ENCODE results near the gene C2orf72.
A peak's percentile ranks its signal among the peaks of the same experiment; 100 is the strongest.

The C2orf72 gene

GRCh38 chr2:231037202-231037730, at the start of gene C2orf72:
Gene C2orf72 (plus strand): TSS chr2:231037523. CDS start chr2:231037566, 43 bp downstream.
- Histone ChIP-seq H3K4me3 (ENCODE audit: low read length) (peak within 1 kb of the TSS; percentile 61), H3K4me1 (ENCODE audit: insufficient read depth, low read length) (no peaks in the 10 kb centered on the region), H3K9ac (ENCODE audit: low read depth, low read length) (no peak within 1 kb of the TSS), H3K27me3 (ENCODE audit: insufficient read depth, low read length) (peaks cover 69% of the 10 kb centered on the region), H3K9me3 (ENCODE audit: insufficient read depth, low read depth, low read length) (no peaks in the 10 kb centered on the region), H3K27ac (ENCODE audit: low read length) (no peak within 1 kb of the TSS), H3K36me3 (ENCODE audit: insufficient read depth, low read depth, low read length) (no peaks in the 10 kb centered on the region)

- Histone ChIP-seq H3K9me3 (ENCODE audit: insufficient read depth, low read depth, low read length) (no peaks in the 10 kb centered on the region), H3K27me3 (ENCODE audit: insufficient read depth, low read length) (peaks cover 6% of the 10 kb centered on the region), H3K4me1 (ENCODE audit: insufficient read depth, low read length) (no peaks in the 10 kb centered on the region), H3K9ac (ENCODE audit: low read depth, low read length) (no peak overlapping the region), H3K4me3 (ENCODE audit: low read length) (no peak overlapping the region), H3K27ac (ENCODE audit: low read length) (no peak overlapping the region), H3K36me3 (ENCODE audit: insufficient read depth, low read depth, low read length) (no peaks in the 10 kb centered on the region)
Measured at GRCh38 chr2:230989731-230990130, 47.6 kb upstream of the C2orf72 start.

GRCh38 chr2:230990131-230990898, 47.0 kb upstream of the C2orf72 start:
- no peak overlapping the region for H3K9ac ChIP-seq (ENCODE audit: low read depth, low read length)
- peaks cover 6% of the 10 kb centered on the region for H3K27me3 ChIP-seq (ENCODE audit: insufficient read depth, low read length)
- H3K27ac ChIP-seq (ENCODE audit: low read length): no peak overlapping the region
- H3K9me3 ChIP-seq (ENCODE audit: insufficient read depth, low read depth, low read length): no peaks in the 10 kb centered on the region
- H3K4me3 ChIP-seq (ENCODE audit: low read length): no peak overlapping the region
- no peaks in the 10 kb centered on the region for H3K4me1 ChIP-seq (ENCODE audit: insufficient read depth, low read length)
- H3K36me3 ChIP-seq (ENCODE audit: insufficient read depth, low read depth, low read length): no peaks in the 10 kb centered on the region

- no peaks in the 10 kb centered on the region for H3K36me3 ChIP-seq (ENCODE audit: insufficient read depth, low read depth, low read length)
- peaks cover 6% of the 10 kb centered on the region for H3K27me3 ChIP-seq (ENCODE audit: insufficient read depth, low read length)
- H3K4me3 ChIP-seq (ENCODE audit: low read length): no peak overlapping the region
- H3K27ac ChIP-seq (ENCODE audit: low read length): no peak overlapping the region
- no peaks in the 10 kb centered on the region for H3K4me1 ChIP-seq (ENCODE audit: insufficient read depth, low read length)
- H3K9ac ChIP-seq (ENCODE audit: low read depth, low read length): no peak overlapping the region
- H3K9me3 ChIP-seq (ENCODE audit: insufficient read depth, low read depth, low read length): no peaks in the 10 kb centered on the region
Measured at GRCh38 chr2:230990899-230991150, 46.5 kb upstream of the C2orf72 start.

- no peaks in the 10 kb centered on the region for H3K4me1 ChIP-seq (ENCODE audit: insufficient read depth, low read length)
- H3K27ac ChIP-seq (ENCODE audit: low read length): no peak overlapping the region
- H3K27me3 ChIP-seq (ENCODE audit: insufficient read depth, low read length): peaks cover 5% of the 10 kb centered on the region
- no peak overlapping the region for H3K9ac ChIP-seq (ENCODE audit: low read depth, low read length)
- no peak overlapping the region for H3K4me3 ChIP-seq (ENCODE audit: low read length)
- H3K9me3 ChIP-seq (ENCODE audit: insufficient read depth, low read depth, low read length): no peaks in the 10 kb centered on the region
- H3K36me3 ChIP-seq (ENCODE audit: insufficient read depth, low read depth, low read length): no peaks in the 10 kb centered on the region
Measured at GRCh38 chr2:230991598-230991997, 45.7 kb upstream of the C2orf72 start.

GRCh38 chr2:230995821-230996220, 41.5 kb upstream of the C2orf72 start, which contains the start of gene SPATA3:
Gene SPATA3 (plus strand): TSS chr2:230996121. CDS start chr2:230996234, 113 bp downstream.
- H3K4me1 ChIP-seq (ENCODE audit: insufficient read depth, low read length): no peaks in the 10 kb centered on the region
- no peaks in the 10 kb centered on the region for H3K36me3 ChIP-seq (ENCODE audit: insufficient read depth, low read depth, low read length)
- H3K9ac ChIP-seq (ENCODE audit: low read depth, low read length): no peak within 1 kb of the TSS
- no peak within 1 kb of the TSS for H3K4me3 ChIP-seq (ENCODE audit: low read length)
- H3K27ac ChIP-seq (ENCODE audit: low read length): no peak within 1 kb of the TSS
- H3K27me3 ChIP-seq (ENCODE audit: insufficient read depth, low read length): peaks cover 19% of the 10 kb centered on the region
- H3K9me3 ChIP-seq (ENCODE audit: insufficient read depth, low read depth, low read length): no peaks in the 10 kb centered on the region

GRCh38 chr2:230996661-230997060, 40.7 kb upstream of the C2orf72 start:
- H3K27me3 ChIP-seq (ENCODE audit: insufficient read depth, low read length): peaks cover 22% of the 10 kb centered on the region
- no peaks in the 10 kb centered on the region for H3K9me3 ChIP-seq (ENCODE audit: insufficient read depth, low read depth, low read length)
- H3K27ac ChIP-seq (ENCODE audit: low read length): no peak overlapping the region
- H3K4me1 ChIP-seq (ENCODE audit: insufficient read depth, low read length): no peaks in the 10 kb centered on the region
- H3K36me3 ChIP-seq (ENCODE audit: insufficient read depth, low read depth, low read length): no peaks in the 10 kb centered on the region
- no peak overlapping the region for H3K4me3 ChIP-seq (ENCODE audit: low read length)
- no peak overlapping the region for H3K9ac ChIP-seq (ENCODE audit: low read depth, low read length)

GRCh38 chr2:230998882-230999281, 38.4 kb upstream of the C2orf72 start:
- Histone ChIP-seq H3K4me3 (ENCODE audit: low read length) (no peak overlapping the region), H3K9me3 (ENCODE audit: insufficient read depth, low read depth, low read length) (no peaks in the 10 kb centered on the region), H3K27ac (ENCODE audit: low read length) (no peak overlapping the region), H3K27me3 (ENCODE audit: insufficient read depth, low read length) (peaks cover 27% of the 10 kb centered on the region), H3K36me3 (ENCODE audit: insufficient read depth, low read depth, low read length) (no peaks in the 10 kb centered on the region), H3K4me1 (ENCODE audit: insufficient read depth, low read length) (no peaks in the 10 kb centered on the region), H3K9ac (ENCODE audit: low read depth, low read length) (no peak overlapping the region)

- Histone ChIP-seq H3K27ac (ENCODE audit: low read length) (no peak overlapping the region), H3K4me1 (ENCODE audit: insufficient read depth, low read length) (no peaks in the 10 kb centered on the region), H3K27me3 (ENCODE audit: insufficient read depth, low read length) (peaks cover 27% of the 10 kb centered on the region), H3K9ac (ENCODE audit: low read depth, low read length) (no peak overlapping the region), H3K36me3 (ENCODE audit: insufficient read depth, low read depth, low read length) (no peaks in the 10 kb centered on the region), H3K9me3 (ENCODE audit: insufficient read depth, low read depth, low read length) (no peaks in the 10 kb centered on the region), H3K4me3 (ENCODE audit: low read length) (no peak overlapping the region)
Measured at GRCh38 chr2:230999477-230999876, 37.8 kb upstream of the C2orf72 start.

GRCh38 chr2:231000211-231000904, 37.0 kb upstream of the C2orf72 start:
- peaks cover 27% of the 10 kb centered on the region for H3K27me3 ChIP-seq (ENCODE audit: insufficient read depth, low read length)
- no peaks in the 10 kb centered on the region for H3K4me1 ChIP-seq (ENCODE audit: insufficient read depth, low read length)
- H3K9ac ChIP-seq (ENCODE audit: low read depth, low read length): no peak overlapping the region
- no peak overlapping the region for H3K4me3 ChIP-seq (ENCODE audit: low read length)
- no peak overlapping the region for H3K27ac ChIP-seq (ENCODE audit: low read length)
- no peaks in the 10 kb centered on the region for H3K9me3 ChIP-seq (ENCODE audit: insufficient read depth, low read depth, low read length)
- H3K36me3 ChIP-seq (ENCODE audit: insufficient read depth, low read depth, low read length): no peaks in the 10 kb centered on the region

- Histone ChIP-seq H3K9ac (ENCODE audit: low read depth, low read length) (no peak overlapping the region), H3K36me3 (ENCODE audit: insufficient read depth, low read depth, low read length) (no peaks in the 10 kb centered on the region), H3K4me1 (ENCODE audit: insufficient read depth, low read length) (no peaks in the 10 kb centered on the region), H3K4me3 (ENCODE audit: low read length) (no peak overlapping the region), H3K9me3 (ENCODE audit: insufficient read depth, low read depth, low read length) (no peaks in the 10 kb centered on the region), H3K27me3 (ENCODE audit: insufficient read depth, low read length) (peaks cover 27% of the 10 kb centered on the region), H3K27ac (ENCODE audit: low read length) (no peak overlapping the region)
Measured at GRCh38 chr2:231001036-231001435, 36.3 kb upstream of the C2orf72 start.

- no peaks in the 10 kb centered on the region for H3K4me1 ChIP-seq (ENCODE audit: insufficient read depth, low read length)
- H3K36me3 ChIP-seq (ENCODE audit: insufficient read depth, low read depth, low read length): no peaks in the 10 kb centered on the region
- no peak overlapping the region for H3K9ac ChIP-seq (ENCODE audit: low read depth, low read length)
- peaks cover 27% of the 10 kb centered on the region for H3K27me3 ChIP-seq (ENCODE audit: insufficient read depth, low read length)
- H3K27ac ChIP-seq (ENCODE audit: low read length): no peak overlapping the region
- no peaks in the 10 kb centered on the region for H3K9me3 ChIP-seq (ENCODE audit: insufficient read depth, low read depth, low read length)
- H3K4me3 ChIP-seq (ENCODE audit: low read length): no peak overlapping the region
Measured at GRCh38 chr2:231001921-231002320, 35.4 kb upstream of the C2orf72 start.
